ENCODE results near the gene USP10. TPM values are rescaled to one million over a fixed set of nuclear protein-coding genes. Genes with fewer than 3 reads are reported as not detected.

Gene USP10
- total and polyA plus RNA-seq, 4 donors = 28.2 to 46.1 (median 42.0) TPM

DNA sequence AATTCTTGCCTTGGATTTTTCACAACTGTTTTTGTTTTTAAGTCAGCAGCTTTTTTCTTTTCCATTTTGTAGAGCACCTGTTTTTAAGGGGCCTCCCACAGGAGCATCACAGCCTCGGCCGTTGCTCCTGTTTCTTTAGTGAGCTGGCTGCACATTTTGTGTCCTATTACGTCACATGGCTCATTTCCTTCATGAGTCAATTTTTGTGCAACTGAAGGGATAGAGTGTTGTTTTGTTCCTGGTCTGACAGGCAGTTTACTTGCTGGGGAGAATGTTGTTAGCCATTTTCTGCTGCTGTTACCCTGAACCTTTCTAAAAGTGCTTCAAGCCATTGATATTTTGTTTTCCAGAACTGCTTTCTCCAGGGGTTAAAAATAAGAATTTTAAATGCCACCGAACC lies 75.0 kb downstream of the USP10 start:
- Histone ChIP-seq H3K27ac (ENCODE audit: low read depth in 1 of 2, low read length in 2 of 2) (no peak overlapping the region), H3K9ac (ENCODE audit: low read depth in 1 of 2, low read length in 2 of 2) (no peak overlapping the region), H3K27me3 (ENCODE audit: control insufficient read depth in 4 of 4, insufficient read depth in 4 of 4, low read length in 3 of 4) (no peaks in the 10 kb centered on the region), H3K4me3 (ENCODE audit: low read depth in 1 of 3, low read length in 3 of 3) (no peak overlapping the region), H3K4me1 (ENCODE audit: control insufficient read depth in 4 of 4, insufficient read depth in 4 of 4, low read length in 3 of 4) (no peaks in the 10 kb centered on the region), H3K9me3 (ENCODE audit: control insufficient read depth in 4 of 4, low read length in 3 of 4) (no peaks in the 10 kb centered on the region), H3K36me3 (ENCODE audit: control insufficient read depth in 4 of 4, insufficient read depth in 3 of 4, low read depth in 1 of 4, low read length in 3 of 4) (peaks cover 16 to 65% (median 30%) of the 10 kb centered on the region in 4 donors)
- WGBS = 83% methylated on average over 4 of the region's 4 CpGs
- no peak for TF ChIP-seq HNF4G (IDR thresholded peaks at IDR 0.05)
- no peak for TF ChIP-seq FOXA2 (IDR thresholded peaks at IDR 0.05)
- no peak for TF ChIP-seq GABPA (IDR thresholded peaks at IDR 0.05 in 1 of 2, conservative IDR thresholded peaks at IDR 0.05 in 1 of 2)
- no peak for TF ChIP-seq SP1 (IDR thresholded peaks at IDR 0.05)
- TF ChIP-seq, protein P1, sequence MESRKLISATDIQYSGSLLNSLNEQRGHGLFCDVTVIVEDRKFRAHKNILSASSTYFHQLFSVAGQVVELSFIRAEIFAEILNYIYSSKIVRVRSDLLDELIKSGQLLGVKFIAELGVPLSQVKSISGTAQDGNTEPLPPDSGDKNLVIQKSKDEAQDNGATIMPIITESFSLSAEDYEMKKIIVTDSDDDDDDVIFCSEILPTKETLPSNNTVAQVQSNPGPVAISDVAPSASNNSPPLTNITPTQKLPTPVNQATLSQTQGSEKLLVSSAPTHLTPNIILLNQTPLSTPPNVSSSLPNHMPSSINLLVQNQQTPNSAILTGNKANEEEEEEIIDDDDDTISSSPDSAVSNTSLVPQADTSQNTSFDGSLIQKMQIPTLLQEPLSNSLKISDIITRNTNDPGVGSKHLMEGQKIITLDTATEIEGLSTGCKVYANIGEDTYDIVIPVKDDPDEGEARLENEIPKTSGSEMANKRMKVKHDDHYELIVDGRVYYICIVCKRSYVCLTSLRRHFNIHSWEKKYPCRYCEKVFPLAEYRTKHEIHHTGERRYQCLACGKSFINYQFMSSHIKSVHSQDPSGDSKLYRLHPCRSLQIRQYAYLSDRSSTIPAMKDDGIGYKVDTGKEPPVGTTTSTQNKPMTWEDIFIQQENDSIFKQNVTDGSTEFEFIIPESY (IDR thresholded peaks at IDR 0.05) = no peak
- no peak for DNase-seq (ENCODE audit: low spot score)

DNA sequence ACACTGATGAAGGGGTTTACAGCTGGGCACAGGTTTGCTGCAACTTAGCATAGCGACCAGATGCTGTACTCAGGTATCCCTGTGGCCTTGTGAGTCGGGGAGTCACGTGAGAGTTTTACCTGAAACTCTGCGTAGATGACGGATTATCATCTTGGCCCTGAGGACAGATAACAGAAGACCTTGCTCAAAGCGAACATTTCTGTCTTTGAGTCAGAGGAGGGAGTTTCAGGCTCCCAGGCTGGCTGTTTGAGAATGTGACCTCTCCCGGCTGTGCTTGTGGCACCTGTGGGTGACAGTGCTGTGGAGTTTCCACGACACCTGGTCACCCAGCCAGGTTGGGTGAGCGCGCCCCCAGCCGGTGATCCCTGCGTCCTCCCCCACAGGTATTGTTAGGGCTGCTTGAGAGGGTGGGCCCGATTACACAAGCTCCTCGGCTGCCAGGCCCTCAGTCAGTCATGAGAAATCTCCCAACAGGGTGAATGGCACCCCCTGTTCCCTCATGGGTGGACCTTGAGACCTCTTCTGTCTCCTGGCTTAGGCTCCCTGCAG lies 75.5 kb downstream of the USP10 start:
- no peak for DNase-seq (ENCODE audit: low spot score)
- Histone ChIP-seq H3K9ac (ENCODE audit: low read depth in 1 of 2, low read length in 2 of 2) (no peak overlapping the region), H3K4me1 (ENCODE audit: control insufficient read depth in 4 of 4, insufficient read depth in 4 of 4, low read length in 3 of 4) (no peaks in the 10 kb centered on the region), H3K27ac (ENCODE audit: low read depth in 1 of 2, low read length in 2 of 2) (no peak overlapping the region), H3K9me3 (ENCODE audit: control insufficient read depth in 4 of 4, low read length in 3 of 4) (no peaks in the 10 kb centered on the region), H3K36me3 (ENCODE audit: control insufficient read depth in 4 of 4, insufficient read depth in 3 of 4, low read depth in 1 of 4, low read length in 3 of 4) (peaks cover 16 to 63% (median 28%) of the 10 kb centered on the region in 4 donors), H3K27me3 (ENCODE audit: control insufficient read depth in 4 of 4, insufficient read depth in 4 of 4, low read length in 3 of 4) (no peaks in the 10 kb centered on the region), H3K4me3 (ENCODE audit: low read depth in 1 of 3, low read length in 3 of 3) (no peak overlapping the region)
- WGBS = 95% methylated on average over 14 of the region's 14 CpGs
- no peak for TF ChIP-seq ATF3 (IDR thresholded peaks at IDR 0.05)
- no peak for TF ChIP-seq GABPA (IDR thresholded peaks at IDR 0.05 in 1 of 2, conservative IDR thresholded peaks at IDR 0.05 in 1 of 2)
- no peak for TF ChIP-seq RXRA (IDR thresholded peaks at IDR 0.05)
- TF ChIP-seq YY1 (IDR thresholded peaks at IDR 0.05) = no peak
- TF ChIP-seq, protein P2, sequence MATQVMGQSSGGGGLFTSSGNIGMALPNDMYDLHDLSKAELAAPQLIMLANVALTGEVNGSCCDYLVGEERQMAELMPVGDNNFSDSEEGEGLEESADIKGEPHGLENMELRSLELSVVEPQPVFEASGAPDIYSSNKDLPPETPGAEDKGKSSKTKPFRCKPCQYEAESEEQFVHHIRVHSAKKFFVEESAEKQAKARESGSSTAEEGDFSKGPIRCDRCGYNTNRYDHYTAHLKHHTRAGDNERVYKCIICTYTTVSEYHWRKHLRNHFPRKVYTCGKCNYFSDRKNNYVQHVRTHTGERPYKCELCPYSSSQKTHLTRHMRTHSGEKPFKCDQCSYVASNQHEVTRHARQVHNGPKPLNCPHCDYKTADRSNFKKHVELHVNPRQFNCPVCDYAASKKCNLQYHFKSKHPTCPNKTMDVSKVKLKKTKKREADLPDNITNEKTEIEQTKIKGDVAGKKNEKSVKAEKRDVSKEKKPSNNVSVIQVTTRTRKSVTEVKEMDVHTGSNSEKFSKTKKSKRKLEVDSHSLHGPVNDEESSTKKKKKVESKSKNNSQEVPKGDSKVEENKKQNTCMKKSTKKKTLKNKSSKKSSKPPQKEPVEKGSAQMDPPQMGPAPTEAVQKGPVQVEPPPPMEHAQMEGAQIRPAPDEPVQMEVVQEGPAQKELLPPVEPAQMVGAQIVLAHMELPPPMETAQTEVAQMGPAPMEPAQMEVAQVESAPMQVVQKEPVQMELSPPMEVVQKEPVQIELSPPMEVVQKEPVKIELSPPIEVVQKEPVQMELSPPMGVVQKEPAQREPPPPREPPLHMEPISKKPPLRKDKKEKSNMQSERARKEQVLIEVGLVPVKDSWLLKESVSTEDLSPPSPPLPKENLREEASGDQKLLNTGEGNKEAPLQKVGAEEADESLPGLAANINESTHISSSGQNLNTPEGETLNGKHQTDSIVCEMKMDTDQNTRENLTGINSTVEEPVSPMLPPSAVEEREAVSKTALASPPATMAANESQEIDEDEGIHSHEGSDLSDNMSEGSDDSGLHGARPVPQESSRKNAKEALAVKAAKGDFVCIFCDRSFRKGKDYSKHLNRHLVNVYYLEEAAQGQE (IDR thresholded peaks at IDR 0.05) = no peak
- TF ChIP-seq NR2F2 (IDR thresholded peaks at IDR 0.05) = no peak
- no peak for TF ChIP-seq RAD21 (IDR thresholded peaks at IDR 0.05)
- no peak for TF ChIP-seq SP1 (IDR thresholded peaks at IDR 0.05)
- no peak for TF ChIP-seq EGR1 (IDR thresholded peaks at IDR 0.05; ENCODE audit: low read depth in 2 of 2)
- TF ChIP-seq TAF1 (conservative IDR thresholded peaks at IDR 0.05) = no peak
- no peak for TF ChIP-seq FOXA1 (IDR thresholded peaks at IDR 0.05)
- TF ChIP-seq, protein P1 (IDR thresholded peaks at IDR 0.05) = no peak
- TF ChIP-seq FOXA2 (IDR thresholded peaks at IDR 0.05) = no peak
- TF ChIP-seq HNF4A (conservative IDR thresholded peaks at IDR 0.05) = no peak
- TF ChIP-seq, protein P3, sequence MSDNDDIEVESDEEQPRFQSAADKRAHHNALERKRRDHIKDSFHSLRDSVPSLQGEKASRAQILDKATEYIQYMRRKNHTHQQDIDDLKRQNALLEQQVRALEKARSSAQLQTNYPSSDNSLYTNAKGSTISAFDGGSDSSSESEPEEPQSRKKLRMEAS (IDR thresholded peaks at IDR 0.05) = no peak
- TF ChIP-seq JUND (IDR thresholded peaks at IDR 0.05) = no peak

Data from liver (tissue), 9 donors.